Sigmoid colon (tissue), 7 donors: ENCODE measurements around the gene RPS24. TPM values are rescaled to one million over a fixed set of nuclear protein-coding genes. Genes with fewer than 3 reads are reported as not detected.
"Not testable (repeated sequence)": the region's sequence is repeated elsewhere in the genome, so short reads cannot be mapped to it uniquely, and the experiment has no call there.

Source experiments
- DNase-seq: peaks from one replicate; pipeline ENCODE4 v3.0.0-alpha.2; 2019
- H3K27ac ChIP-seq, 4 donors: fragments of 200-600 bp; sonication (generic); one replicate each; pipeline ENCODE4 v1.5.1; 2016 to 2019; ENCODE audit warnings: mild to moderate bottlenecking in 1 of 4
- H3K27me3 ChIP-seq, 3 donors: fragments of 200-600 bp; sonication (generic); one replicate each; pipeline ENCODE4 v1.5.1; 2019; ENCODE audit warnings: mild to moderate bottlenecking in 1 of 3
- H3K36me3 ChIP-seq, 4 donors: fragments of 200-600 bp; sonication (generic); one replicate each; pipeline ENCODE4 v1.5.1; 2016 to 2019
- H3K4me1 ChIP-seq, 4 donors: fragments of 200-600 bp; sonication (generic); one replicate each; pipeline ENCODE4 v1.5.1; 2017 to 2019
- H3K4me3 ChIP-seq, 4 donors: fragments of 200-600 bp; sonication (generic); one replicate each; pipeline ENCODE4 v1.5.1; 2017 to 2019; ENCODE audit warnings: mild to moderate bottlenecking in 2 of 4, moderate library complexity in 1 of 4
- H3K9me3 ChIP-seq, 4 donors: fragments of 200-600 bp in 3 of 4; sonication (generic) in 3 of 4; one replicate each; pipeline versions ENCODE4 v1.5.1 to v1.6.1; 2013 to 2019
- EP300 ChIP-seq, 4 donors: sonication (generic); formaldehyde crosslinking; IDR thresholded peaks; one replicate each; pipeline ENCODE4 v1.6.1; 2017; ENCODE audit warnings: antibody characterized with exemption in 4 of 4
- POLR2A ChIP-seq, 2 donors: fragments of 450-650 bp; IDR thresholded peaks; one replicate each; pipeline ENCODE4 v1.6.1; 2016; ENCODE audit warnings: antibody characterized with exemption in 2 of 2, mild to moderate bottlenecking in 2 of 2, moderate library complexity in 2 of 2
- POLR2AphosphoS5 ChIP-seq, 4 donors: sonication (generic); formaldehyde crosslinking; IDR thresholded peaks; one replicate each; pipeline ENCODE4 v1.6.1; 2017; ENCODE audit warnings: antibody characterized with exemption in 4 of 4
- WGBS, 2 donors: extraction: QIAGEN DNeasy Blood & Tissue Kit; methylation state at CpG; one replicate each; pipeline ENCODE4 v1.1.7; 2013; 5-methylcytosine and 5-hydroxymethylcytosine counted together
- intact Hi-C: fragments of 100-400 bp; cut with DNase I; formaldehyde crosslinking; loops from one replicate; pipeline ENCODE4 v1.15.1; 2023
- polyA plus RNA-seq, 3 donors: library from polyadenylated mRNA; stranded (reverse); fragments of 200-250 nt; gene quantifications; one replicate each; pipeline ENCODE4 v1.2.3, GENCODE V29; 2013
- total RNA-seq, 4 donors: library from RNA; depleted of rRNA; stranded (reverse); fragments of >200 nt; gene quantifications; one replicate each; pipeline ENCODE4 v1.1.0, GENCODE V29; 2016
- TF ChIP-seq, protein P1 (sequence below), 4 experiments: fragments of 450-650 bp in 3 of 4; fragments of 200-600 bp in 1 of 4; IDR thresholded peaks; one replicate each; pipeline ENCODE4 v1.5.1; 2016 to 2019; ENCODE audit warnings: antibody characterized with exemption in 4 of 4, mild to moderate bottlenecking in 3 of 4, moderate library complexity in 2 of 4
- donor health status: healthy with polysubstance abuse.
- donor health status: Bipolar disorder and iron deficiency.
- donor health status: healthy.

The RPS24 gene
- total and polyA plus RNA-seq, 7 donors: 2,487 to 7,696 (median 3,724) TPM

- no peak for DNase-seq
- Histone ChIP-seq H3K27me3 (no peaks in the 10 kb centered on the region), H3K9me3 (no peaks in the 10 kb centered on the region), H3K36me3 (no peaks in the 10 kb centered on the region), H3K4me3 (no peak overlapping the region), H3K27ac (no peak overlapping the region), H3K4me1 (no peaks in the 10 kb centered on the region)
- intact Hi-C loops: no loop called here
- WGBS, 2 donors: 75 to 85% methylated on average over 4 of the region's 4 CpGs
- TF ChIP-seq POLR2A (IDR thresholded peaks at IDR 0.05): no peak
- no peak for TF ChIP-seq EP300 (IDR thresholded peaks at IDR 0.05)
- no peak for TF ChIP-seq POLR2AphosphoS5 (IDR thresholded peaks at IDR 0.05)
- TF ChIP-seq, protein P1, sequence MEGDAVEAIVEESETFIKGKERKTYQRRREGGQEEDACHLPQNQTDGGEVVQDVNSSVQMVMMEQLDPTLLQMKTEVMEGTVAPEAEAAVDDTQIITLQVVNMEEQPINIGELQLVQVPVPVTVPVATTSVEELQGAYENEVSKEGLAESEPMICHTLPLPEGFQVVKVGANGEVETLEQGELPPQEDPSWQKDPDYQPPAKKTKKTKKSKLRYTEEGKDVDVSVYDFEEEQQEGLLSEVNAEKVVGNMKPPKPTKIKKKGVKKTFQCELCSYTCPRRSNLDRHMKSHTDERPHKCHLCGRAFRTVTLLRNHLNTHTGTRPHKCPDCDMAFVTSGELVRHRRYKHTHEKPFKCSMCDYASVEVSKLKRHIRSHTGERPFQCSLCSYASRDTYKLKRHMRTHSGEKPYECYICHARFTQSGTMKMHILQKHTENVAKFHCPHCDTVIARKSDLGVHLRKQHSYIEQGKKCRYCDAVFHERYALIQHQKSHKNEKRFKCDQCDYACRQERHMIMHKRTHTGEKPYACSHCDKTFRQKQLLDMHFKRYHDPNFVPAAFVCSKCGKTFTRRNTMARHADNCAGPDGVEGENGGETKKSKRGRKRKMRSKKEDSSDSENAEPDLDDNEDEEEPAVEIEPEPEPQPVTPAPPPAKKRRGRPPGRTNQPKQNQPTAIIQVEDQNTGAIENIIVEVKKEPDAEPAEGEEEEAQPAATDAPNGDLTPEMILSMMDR (IDR thresholded peaks at IDR 0.05): no peak
These were observed 37.6 kb downstream of the RPS24 start for GRCh38 chr10:78071140-78071856.

DNA sequence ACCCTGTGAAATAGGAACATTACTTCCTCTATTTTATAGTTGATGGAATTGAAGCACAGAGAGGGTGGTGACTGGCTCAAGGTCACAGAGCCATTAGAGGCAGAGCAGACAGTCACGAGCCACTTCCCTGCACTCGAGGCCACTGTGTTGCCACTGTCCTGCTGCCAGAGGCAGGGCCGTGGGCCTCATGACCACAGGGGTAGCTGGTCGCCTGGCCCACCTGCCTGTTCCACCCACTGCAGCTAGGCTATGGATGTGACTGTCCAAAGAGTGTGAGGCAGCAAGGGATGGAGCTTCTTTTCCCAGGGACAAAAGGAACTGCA, 38.2 kb downstream of the RPS24 start:
- no peaks in the 10 kb centered on the region for H3K36me3 ChIP-seq
- no peak for DNase-seq
- no peaks in the 10 kb centered on the region for H3K9me3 ChIP-seq
- TF ChIP-seq EP300 (IDR thresholded peaks at IDR 0.05) (no peak), POLR2AphosphoS5 (IDR thresholded peaks at IDR 0.05) (no peak), POLR2A (IDR thresholded peaks at IDR 0.05) (no peak)
- TF ChIP-seq, protein P1 (IDR thresholded peaks at IDR 0.05): no peak
- H3K27ac ChIP-seq: no peak overlapping the region
- no peaks in the 10 kb centered on the region for H3K27me3 ChIP-seq
- intact Hi-C loops: no loop called here
- WGBS, 2 donors: 63 to 84% methylated on average over 4 of the region's 4 CpGs
- no peaks in the 10 kb centered on the region for H3K4me1 ChIP-seq
- H3K4me3 ChIP-seq: no peak overlapping the region

GRCh38 chr10:78072504-78072903, 38.8 kb downstream of the RPS24 start:
- TF ChIP-seq POLR2AphosphoS5 (IDR thresholded peaks at IDR 0.05) (no peak), POLR2A (IDR thresholded peaks at IDR 0.05) (no peak), EP300 (IDR thresholded peaks at IDR 0.05) (no peak)
- TF ChIP-seq, protein P1 (IDR thresholded peaks at IDR 0.05): no peak
- Histone ChIP-seq H3K4me1 (no peaks in the 10 kb centered on the region), H3K36me3 (no peaks in the 10 kb centered on the region), H3K4me3 (no peak overlapping the region), H3K9me3 (no peaks in the 10 kb centered on the region), H3K27me3 (no peaks in the 10 kb centered on the region), H3K27ac (no peak overlapping the region)
- DNase-seq: no peak
- intact Hi-C loops: no loop called here

DNA sequence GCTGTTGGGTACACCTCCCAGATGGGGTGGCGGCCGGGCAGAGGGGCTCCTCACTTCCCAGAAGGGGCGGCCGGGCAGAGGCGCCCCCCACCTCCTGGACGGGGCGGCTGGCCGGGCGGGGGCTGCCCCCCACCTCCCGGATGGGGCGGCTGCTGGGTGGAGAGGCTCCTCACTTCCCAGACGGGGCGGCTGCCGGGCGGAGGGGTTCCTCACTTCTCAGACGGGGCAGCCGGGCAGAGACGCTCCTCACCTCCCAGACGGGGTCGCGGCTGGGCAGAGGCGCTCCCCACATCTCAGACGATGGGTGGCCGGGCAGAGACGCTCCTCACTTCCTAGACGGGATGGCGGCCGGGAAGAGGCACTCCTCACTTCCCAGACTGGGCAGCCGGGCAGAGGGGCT, 42.1 kb downstream of the RPS24 start:
- H3K27ac ChIP-seq, H3K36me3 ChIP-seq, H3K4me3 ChIP-seq, H3K9me3 ChIP-seq, H3K27me3 ChIP-seq, intact Hi-C loops, H3K4me1 ChIP-seq, DNase-seq: not testable (repeated sequence)
- 95 to 97% methylated on average over 27 to 28 of the region's 29 CpGs for WGBS, 2 donors

DNA sequence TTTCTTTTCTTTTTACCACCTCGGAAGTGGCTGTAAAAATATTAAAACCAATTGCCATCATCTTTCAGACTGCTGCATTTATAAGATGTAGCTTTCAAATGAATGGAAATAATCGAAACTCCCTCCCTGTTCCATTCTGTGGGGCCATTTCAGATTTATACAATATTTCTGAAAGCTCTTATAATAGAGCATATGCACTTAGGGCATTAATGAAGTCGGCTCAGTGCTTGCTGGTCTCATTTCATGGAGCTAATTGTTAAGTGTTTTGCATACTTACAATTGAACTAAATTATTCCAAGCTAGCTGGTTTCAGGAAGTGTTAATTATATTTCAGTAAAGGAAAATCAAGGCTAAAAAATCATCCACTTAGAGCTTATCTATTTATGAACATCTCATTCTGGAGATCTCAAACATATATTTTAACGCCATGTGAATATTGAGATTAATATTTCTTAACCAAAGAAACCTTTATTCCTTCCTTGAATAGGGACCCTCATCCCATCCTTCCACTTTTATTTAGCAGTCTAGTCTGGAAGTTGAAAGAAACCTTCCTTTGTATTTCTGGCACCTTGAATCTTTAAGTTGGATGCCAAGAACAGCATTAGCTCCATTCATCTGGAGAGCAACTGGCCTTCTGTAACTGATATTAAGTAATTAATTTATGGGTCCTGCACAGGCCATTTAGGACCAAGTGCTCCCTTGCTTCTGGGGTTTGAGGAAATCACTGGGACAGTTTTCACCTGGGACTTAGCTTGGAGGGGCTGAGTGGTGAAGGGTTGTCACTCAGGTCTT, 45.1 kb downstream of the RPS24 start:
- no peaks in the 10 kb centered on the region for H3K9me3 ChIP-seq
- no peak overlapping the region for H3K4me3 ChIP-seq
- H3K27me3 ChIP-seq: no peaks in the 10 kb centered on the region
- H3K27ac ChIP-seq: no peak overlapping the region
- DNase-seq: no peak
- WGBS, 2 donors: 79 to 89% methylated on average over 4 of the region's 4 CpGs
- TF ChIP-seq, protein P1 (IDR thresholded peaks at IDR 0.05): no peak
- no peak for TF ChIP-seq POLR2AphosphoS5 (IDR thresholded peaks at IDR 0.05)
- no peak for TF ChIP-seq POLR2A (IDR thresholded peaks at IDR 0.05)
- no peak for TF ChIP-seq EP300 (IDR thresholded peaks at IDR 0.05)
- no peaks in the 10 kb centered on the region for H3K4me1 ChIP-seq
- intact Hi-C loops: no loop called here
- H3K36me3 ChIP-seq: no peaks in the 10 kb centered on the region
